Midbrain (tissue), 1 donor: ENCODE data around the gene CYP46A1.

Experiments
- DNase-seq: peaks from one replicate; lab custom pipeline; 2025; lab: John Stamatoyannopoulos, UW

The CYP46A1 gene

DNA sequence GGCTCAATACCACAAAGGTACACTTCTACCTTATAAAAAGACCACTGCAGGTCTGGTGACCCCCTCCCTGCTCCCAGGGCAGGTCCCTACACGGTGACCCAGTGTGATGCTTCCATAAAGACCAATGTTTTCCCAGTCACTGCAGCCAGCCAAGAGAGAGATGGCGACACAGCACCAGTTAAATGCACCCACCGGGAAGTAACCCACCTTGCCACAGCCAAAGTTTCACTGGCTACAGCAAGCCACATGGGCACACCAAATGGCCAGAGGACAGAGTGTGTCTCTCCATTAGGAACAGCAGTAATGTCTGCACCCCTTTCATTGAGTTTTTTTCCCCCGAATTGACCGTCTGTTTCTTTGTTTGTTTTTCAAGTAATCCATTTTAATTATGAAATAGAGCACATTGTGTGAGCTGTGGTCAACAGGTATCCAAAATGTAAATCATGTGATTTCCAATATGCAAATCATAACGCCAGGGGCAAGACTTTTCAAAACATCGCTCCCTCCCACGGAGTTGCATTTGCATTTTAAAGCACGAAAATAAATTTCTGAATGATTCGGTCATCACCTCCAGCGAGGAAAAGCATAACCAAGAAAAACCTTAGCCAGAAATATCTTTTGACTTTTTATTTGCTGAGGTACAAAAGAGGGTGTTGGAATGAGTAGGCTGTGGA, 60.2 kb downstream of the CYP46A1 start:
- no peak for DNase-seq

- DNase-seq = no peak
Measured at GRCh38 chr14:99744873-99745224, 60.8 kb downstream of the CYP46A1 start.

DNA sequence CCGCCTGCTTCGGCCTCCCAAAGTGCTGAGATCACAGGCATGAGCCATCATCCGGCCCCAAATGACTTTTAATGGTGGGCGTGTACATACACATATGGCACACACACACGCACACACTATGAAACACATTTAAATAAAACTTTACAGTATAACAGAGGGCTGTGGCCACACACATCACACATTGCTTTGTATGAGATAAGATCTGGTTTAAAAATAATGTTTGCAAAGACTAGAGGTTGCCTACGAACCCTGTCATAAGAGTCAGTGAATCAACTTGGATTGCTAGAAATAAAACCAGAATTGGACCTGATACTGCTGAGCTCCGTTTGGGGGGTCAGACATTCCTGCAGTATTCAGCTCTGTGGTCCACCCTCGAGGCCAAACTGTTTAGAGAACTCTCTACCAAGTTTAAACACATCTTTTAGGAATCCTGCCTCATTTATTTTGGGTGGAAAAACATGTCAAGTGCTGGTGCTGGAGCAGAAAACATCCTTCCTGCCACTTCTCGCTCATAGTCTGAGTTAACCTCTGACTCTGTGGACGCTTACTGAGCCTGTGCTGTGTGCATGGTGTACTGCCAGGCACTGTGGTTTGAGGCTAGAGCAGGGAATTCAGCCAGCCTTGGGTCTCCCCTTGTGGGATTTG, 61.3 kb downstream of the CYP46A1 start:
- DNase-seq = no peak

DNA sequence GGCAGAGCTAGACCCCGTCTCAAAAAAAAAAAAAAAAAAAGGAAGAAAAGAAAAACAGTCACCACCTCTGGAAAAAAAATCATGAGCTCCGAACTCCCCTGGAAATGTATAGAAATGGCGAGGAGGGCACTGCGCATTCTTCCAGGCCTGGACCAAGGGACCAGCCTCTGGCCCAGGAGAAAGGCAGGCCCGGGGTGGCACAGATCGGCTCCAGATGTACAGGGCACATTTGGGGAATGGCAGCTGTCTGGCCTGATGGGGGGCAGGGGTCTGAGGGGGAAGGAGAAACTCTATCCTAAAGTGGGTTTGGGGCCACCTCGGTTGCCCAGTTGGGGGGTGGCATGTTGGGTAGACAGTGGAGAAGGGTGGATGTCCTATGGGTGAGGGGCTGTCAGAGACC, 63.1 kb downstream of the CYP46A1 start:
- DNase-seq = no peak

DNA sequence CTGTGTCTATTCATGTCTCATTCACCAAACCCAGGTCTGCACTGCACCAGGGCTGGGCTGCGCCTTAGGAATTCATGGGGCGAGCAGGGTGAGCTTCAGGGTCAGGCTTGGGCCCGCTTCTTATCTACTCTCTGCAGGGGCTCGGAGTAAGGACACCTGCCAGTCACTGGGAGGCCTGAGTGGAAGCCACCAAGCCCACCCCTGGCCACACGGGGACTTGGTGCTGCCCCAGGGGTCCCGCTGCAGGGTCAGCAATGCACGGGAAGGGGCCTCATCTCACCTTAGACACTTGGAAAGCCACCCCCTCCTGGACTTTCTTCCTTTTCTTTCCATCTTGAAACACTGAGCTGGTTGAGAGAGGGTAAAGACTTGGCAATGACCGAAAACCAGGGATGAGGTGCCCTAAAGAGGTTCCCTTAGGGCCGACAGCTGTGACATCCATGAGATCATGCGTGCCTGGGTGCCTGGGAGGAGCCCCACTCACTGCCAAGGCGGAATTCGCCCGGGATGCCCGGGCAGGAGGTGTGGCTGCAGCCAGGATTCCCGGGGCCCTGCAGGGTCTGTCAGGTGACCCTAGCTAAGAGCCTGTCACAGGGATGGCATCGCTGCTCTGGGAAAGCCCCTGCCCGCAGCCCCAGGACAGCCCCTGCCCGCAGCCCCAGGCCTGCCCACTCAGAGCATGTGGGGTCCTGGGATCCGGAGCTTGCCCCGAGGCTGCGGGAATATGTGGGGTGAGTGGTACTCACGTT, 63.7 kb downstream of the CYP46A1 start:
- DNase-seq = no peak

GRCh38 chr14:99748529-99748928, 64.4 kb downstream of the CYP46A1 start:
- no peak for DNase-seq

DNA sequence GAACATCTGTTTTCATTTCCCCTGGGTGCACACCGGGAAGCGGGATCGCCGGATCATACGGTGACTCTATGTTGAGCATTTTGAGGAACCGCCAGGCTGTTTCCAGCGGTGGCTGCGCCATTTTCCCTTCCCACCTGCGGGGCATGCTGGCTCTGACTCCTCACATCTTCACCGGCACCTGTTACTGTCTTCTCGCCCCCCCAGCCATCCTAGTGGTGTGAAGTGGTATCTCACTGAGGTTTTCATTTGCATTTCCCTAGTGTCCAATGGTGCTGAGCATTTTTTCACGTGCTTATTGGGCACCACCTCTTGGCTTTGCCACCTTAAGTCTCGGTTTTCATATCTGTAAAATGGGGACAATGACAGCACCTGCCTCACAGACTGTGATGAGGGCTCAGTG, 65.0 kb downstream of the CYP46A1 start:
- no peak for DNase-seq

DNA sequence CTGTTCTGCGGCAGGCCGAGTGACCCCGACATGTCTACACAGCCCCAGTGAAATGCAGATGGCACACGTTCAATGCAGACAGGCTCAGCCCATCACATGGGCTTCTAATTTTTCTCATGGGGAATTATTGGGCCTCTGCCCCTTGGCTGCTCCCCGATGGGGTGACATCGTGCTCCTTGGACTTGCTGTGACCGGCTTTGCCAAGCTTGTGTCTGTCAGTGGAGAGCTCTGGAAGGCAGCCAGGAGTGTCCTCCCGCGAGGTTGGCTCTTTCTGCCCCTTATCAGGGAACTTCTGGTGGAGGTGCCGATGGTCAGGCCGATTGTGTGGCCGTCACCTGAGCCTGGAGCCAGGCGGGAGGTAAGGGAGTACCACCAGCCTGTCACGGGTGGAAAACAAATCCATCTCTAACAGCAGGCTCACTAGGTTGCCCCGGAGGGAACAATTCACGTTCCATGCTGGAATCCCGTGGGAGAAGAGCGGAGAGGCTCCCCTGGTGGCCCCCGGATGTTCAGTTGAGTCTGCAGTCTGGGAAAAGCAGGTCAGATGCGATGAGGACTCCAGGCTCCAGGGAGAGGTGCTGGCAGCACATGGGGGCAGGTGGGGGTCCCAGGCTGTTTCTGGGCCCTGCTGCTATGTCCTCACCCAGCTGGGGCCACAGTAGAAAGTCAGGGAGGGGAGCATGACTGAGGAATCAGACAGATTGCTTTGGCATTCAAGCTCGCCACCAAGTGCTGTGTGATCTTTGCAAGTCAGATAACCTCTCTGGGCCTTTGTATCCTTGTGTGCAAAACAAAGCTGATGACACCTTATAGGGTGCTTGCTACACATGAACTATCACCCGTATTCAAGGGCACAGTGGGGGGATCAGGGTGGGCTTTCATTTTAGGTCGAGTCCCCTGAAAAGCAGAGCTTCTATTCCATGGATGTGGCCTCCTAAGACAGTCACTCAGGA, 65.9 kb downstream of the CYP46A1 start:
- no peak for DNase-seq

- no peak for DNase-seq
Measured at GRCh38 chr14:99750746-99751450, 66.8 kb downstream of the CYP46A1 start.

GRCh38 chr14:99751539-99752485, 67.7 kb downstream of the CYP46A1 start:
- DNase-seq = no peak

- no peak for DNase-seq
Measured at GRCh38 chr14:99752486-99753121, 68.5 kb downstream of the CYP46A1 start.

GRCh38 chr14:99753225-99754140, 69.4 kb downstream of the CYP46A1 start:
- no peak for DNase-seq

DNA sequence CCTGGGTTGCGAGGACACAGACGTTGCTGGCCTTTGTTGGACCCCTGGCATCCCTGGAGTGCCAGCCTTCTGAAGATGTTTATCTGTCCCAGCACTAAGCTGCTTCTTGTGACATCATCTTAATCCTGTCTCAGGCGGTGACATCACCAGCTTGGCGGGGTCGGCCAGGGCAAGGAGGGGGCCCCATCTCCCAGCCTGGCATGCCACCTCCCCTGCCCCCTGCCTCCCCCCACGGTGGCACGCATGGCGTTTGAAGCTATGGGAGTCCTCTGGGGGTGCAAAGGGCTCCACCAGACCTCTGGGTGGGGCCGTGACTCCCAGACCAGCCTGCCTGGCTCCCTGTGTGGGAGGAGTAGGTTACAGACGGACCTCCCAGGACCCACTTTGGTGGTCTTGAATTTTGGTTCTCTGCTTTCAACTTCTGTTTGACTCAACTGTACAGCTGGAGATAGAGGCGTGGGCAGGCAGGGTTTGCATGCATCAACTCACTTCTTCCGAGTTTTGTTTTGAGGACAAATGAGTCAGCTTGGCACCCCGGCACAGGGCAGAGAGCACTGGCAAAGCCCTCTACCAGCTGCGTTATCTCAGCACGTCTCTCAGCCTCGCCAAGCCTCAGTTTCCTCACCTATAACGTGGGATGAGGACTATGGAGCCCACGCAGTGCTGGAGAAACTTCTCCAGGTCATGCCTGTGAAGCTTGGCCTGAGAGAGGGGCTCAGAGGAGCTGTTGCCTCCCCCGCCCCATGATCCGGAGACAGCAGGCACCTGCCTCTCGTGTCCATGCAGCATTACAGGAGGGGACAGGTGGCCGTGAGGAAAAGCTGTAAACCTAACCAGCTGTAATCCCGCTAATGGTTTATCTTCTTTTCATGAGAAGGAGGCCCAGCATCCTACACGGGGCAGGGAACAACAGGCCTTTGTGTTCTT, 70.3 kb downstream of the CYP46A1 start:
- no peak for DNase-seq

DNA sequence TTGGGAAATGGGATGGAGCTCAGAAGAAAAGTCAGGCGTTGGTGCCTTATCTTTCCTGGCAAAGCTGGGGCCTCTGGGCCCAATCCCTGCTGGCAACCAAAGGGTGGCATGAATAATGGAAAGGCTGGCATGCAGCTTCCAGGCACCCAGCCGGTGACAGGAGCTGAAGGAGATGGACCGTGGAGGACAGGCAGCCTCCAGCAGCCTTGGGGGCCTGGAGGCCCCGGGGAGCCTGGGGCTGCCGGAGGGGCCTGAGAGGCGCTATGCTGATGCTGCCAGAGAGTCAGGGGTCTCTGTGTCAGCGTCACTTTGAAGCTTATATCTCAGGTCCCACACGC, 70.9 kb downstream of the CYP46A1 start:
- no peak for DNase-seq

GRCh38 chr14:99755629-99756603, 71.8 kb downstream of the CYP46A1 start:
- peak; percentile 70 for DNase-seq

GRCh38 chr14:99756796-99757195, 72.7 kb downstream of the CYP46A1 start:
- DNase-seq = no peak
